B cell (primary cell): ENCODE data around the gene PPP4R4. TPM values are rescaled to one million over a fixed set of nuclear protein-coding genes. Genes with fewer than 3 reads are reported as not detected.

Source experiments
- ATAC-seq: fragments of 200-7000 bp; cut with Tn5 transposase; one replicate; pipeline ENCODE4 v1.10.0; 2021; ENCODE audit warnings: low read depth, mild to moderate bottlenecking, moderate number of reproducible peaks, moderate library complexity
- CTCF ChIA-PET: fragments of 350-600 bp; sonication (Branson Sonifier 250); formaldehyde crosslinking; loops from one replicate; lab custom pipeline; 2021; ENCODE audit warnings: antibody characterized with exemption, inconsistent platforms; lab: Charles Lee
- POLR2A ChIA-PET: fragments of 350-600 bp; sonication (Branson Sonifier 250); formaldehyde crosslinking; loops from one replicate; lab custom pipeline; 2021; ENCODE audit warnings: antibody characterized with exemption; lab: Charles Lee
- DNase-seq: peaks from one replicate; pipeline ENCODE4 v3.0.0; 2013
- H2AFZ ChIP-seq: 2 replicates; pipeline ENCODE4 v1.6.1; 2012; ENCODE audit warnings: mild to moderate bottlenecking, low read depth, low read length; ENCODE audit not compliant: insufficient read depth, poor library complexity, severe bottlenecking
- H3K27ac ChIP-seq, 2 donors: 1 replicate in 1 of 2; 2 replicates in 1 of 2; pipeline ENCODE4 v1.5.1; 2012 to 2013; ENCODE audit warnings: low read length in 2 of 2, mild to moderate bottlenecking in 2 of 2, moderate library complexity in 1 of 2
- H3K27me3 ChIP-seq, 4 experiments: fragments of 200-600 bp in 1 of 4; sonication (generic) in 1 of 4; replicated peaks in 1 of 4; 1 replicate in 2 of 4; 2 replicates in 2 of 4; pipeline versions ENCODE4 v1.6.1 to v1.7.0; 2013 to 2016; ENCODE audit warnings: low read length in 3 of 4, mild to moderate bottlenecking in 2 of 4, mixed read lengths in 1 of 4, moderate library complexity in 1 of 4; ENCODE audit not compliant: insufficient read depth in 4 of 4, control insufficient read depth in 3 of 4; ENCODE audit errors: control extremely low read depth in 1 of 4
- H3K36me3 ChIP-seq, 2 experiments: replicated peaks in 1 of 2; 1 replicate in 1 of 2; 2 replicates in 1 of 2; pipeline versions ENCODE4 v1.6.1 to v1.7.1; 2013; ENCODE audit warnings: low read length in 1 of 2; ENCODE audit not compliant: insufficient read depth in 2 of 2, control insufficient read depth in 1 of 2; ENCODE audit errors: control extremely low read depth in 1 of 2, extremely low read depth in 1 of 2
- H3K4me1 ChIP-seq, 2 donors: fragments of 200-600 bp in 1 of 2; sonication (generic) in 1 of 2; 1 replicate in 1 of 2; 2 replicates in 1 of 2; pipeline versions ENCODE4 v1.5.1 to v1.6.1; 2013 to 2017; ENCODE audit warnings: low read length in 2 of 2; ENCODE audit not compliant: control insufficient read depth in 2 of 2, insufficient read depth in 2 of 2
- H3K4me2 ChIP-seq: replicated peaks from 2 replicates; pipeline ENCODE3; 2012; ENCODE audit warnings: mild to moderate bottlenecking, low read depth, low read length; ENCODE audit not compliant: poor library complexity, severe bottlenecking
- H3K4me3 ChIP-seq, 5 experiments: fragments of 200-600 bp in 1 of 5; sonication (generic) in 1 of 5; 1 replicate in 3 of 5; 2 replicates in 2 of 5; pipeline versions ENCODE4 v1.5.1 to v1.7.0; 2011 to 2016; ENCODE audit warnings: low read length in 4 of 5, mild to moderate bottlenecking in 4 of 5, low read depth in 2 of 5, control low read depth in 1 of 5, moderate library complexity in 1 of 5; ENCODE audit not compliant: insufficient read depth in 1 of 5; ENCODE audit errors: control extremely low read depth in 1 of 5, extremely low read depth in 1 of 5
- H3K79me2 ChIP-seq: fragments of 200-600 bp; sonication (generic); one replicate; pipeline ENCODE4 v1.6.0; 2016; ENCODE audit warnings: low read length; ENCODE audit not compliant: control insufficient read depth, insufficient read depth
- H3K9ac ChIP-seq: fragments of 200-600 bp; sonication (generic); 2 replicates; pipeline ENCODE4 v1.6.1; 2017; ENCODE audit warnings: mild to moderate bottlenecking, low read length, moderate library complexity
- H3K9me3 ChIP-seq, 3 donors: one replicate each; pipeline versions ENCODE4 v1.6.1 to v1.7.1; 2013; ENCODE audit warnings: low read length in 2 of 3; ENCODE audit not compliant: control insufficient read depth in 2 of 3, insufficient read depth in 1 of 3; ENCODE audit errors: control extremely low read depth in 1 of 3
- H4K20me1 ChIP-seq: 2 replicates; pipeline ENCODE4 v1.6.0; 2012; ENCODE audit warnings: mild to moderate bottlenecking, low read length; ENCODE audit not compliant: insufficient read depth, control insufficient read depth, poor library complexity, severe bottlenecking
- H3K27ac Mint-ChIP-seq: one replicate; pipeline ENCODE4 v1.8.0; 2021; ENCODE audit warnings: mixed read lengths
- H3K27me3 Mint-ChIP-seq: one replicate; pipeline ENCODE4 v1.8.0; 2021; ENCODE audit warnings: mixed read lengths
- H3K4me1 Mint-ChIP-seq: one replicate; pipeline ENCODE4 v1.8.0; 2021; ENCODE audit warnings: mixed read lengths
- H3K4me3 Mint-ChIP-seq: one replicate; pipeline ENCODE4 v1.8.0; 2021; ENCODE audit warnings: mixed read lengths
- H3K9me3 Mint-ChIP-seq: one replicate; pipeline ENCODE4 v1.8.0; 2022; ENCODE audit warnings: mixed read lengths; ENCODE audit not compliant: insufficient read depth
- EZH2 ChIP-seq: IDR thresholded peaks from 2 replicates; pipeline ENCODE4 v1.6.1; 2012; ENCODE audit warnings: borderline replicate concordance, low read depth, mild to moderate bottlenecking, moderate library complexity, low read length; ENCODE audit not compliant: insufficient read depth, poor library complexity, severe bottlenecking
- WGBS: methylation state at CpG from one replicate; pipeline ENCODE4 v1.1.5; 2013; ENCODE audit warnings: missing lambda C conversion rate; ENCODE audit not compliant: insufficient coverage; 5-methylcytosine and 5-hydroxymethylcytosine counted together
- intact Hi-C: fragments of 100-400 bp; cut with micrococcal nuclease; formaldehyde crosslinking; loops from one replicate; pipeline ENCODE4 v1.10.0; 2022
- polyA plus RNA-seq: library from polyadenylated mRNA; depleted of rRNA; stranded (reverse); fragments of >200 nt; gene quantifications from 2 replicates; pipeline ENCODE4 v1.2.3, GENCODE V29; 2012
- total RNA-seq, 2 donors: library from RNA; stranded (reverse); fragments of 120-200 nt in 1 of 2; gene quantifications; 1 replicate in 1 of 2; 2 replicates in 1 of 2; pipeline versions ENCODE4 v1.2.3 to v1.2.4, GENCODE V29; 2013 to 2022
- TF ChIP-seq, protein P1 (sequence below): fragments of 200-600 bp; IDR thresholded peaks from one replicate; pipeline ENCODE4 v1.8.0; 2022; ENCODE audit warnings: antibody characterized with exemption, mild to moderate bottlenecking

Gene PPP4R4
- total and polyA plus RNA-seq, 2 donors (not counting 1 experiment from before 2014, with no cell fraction given), result not detected

DNA sequence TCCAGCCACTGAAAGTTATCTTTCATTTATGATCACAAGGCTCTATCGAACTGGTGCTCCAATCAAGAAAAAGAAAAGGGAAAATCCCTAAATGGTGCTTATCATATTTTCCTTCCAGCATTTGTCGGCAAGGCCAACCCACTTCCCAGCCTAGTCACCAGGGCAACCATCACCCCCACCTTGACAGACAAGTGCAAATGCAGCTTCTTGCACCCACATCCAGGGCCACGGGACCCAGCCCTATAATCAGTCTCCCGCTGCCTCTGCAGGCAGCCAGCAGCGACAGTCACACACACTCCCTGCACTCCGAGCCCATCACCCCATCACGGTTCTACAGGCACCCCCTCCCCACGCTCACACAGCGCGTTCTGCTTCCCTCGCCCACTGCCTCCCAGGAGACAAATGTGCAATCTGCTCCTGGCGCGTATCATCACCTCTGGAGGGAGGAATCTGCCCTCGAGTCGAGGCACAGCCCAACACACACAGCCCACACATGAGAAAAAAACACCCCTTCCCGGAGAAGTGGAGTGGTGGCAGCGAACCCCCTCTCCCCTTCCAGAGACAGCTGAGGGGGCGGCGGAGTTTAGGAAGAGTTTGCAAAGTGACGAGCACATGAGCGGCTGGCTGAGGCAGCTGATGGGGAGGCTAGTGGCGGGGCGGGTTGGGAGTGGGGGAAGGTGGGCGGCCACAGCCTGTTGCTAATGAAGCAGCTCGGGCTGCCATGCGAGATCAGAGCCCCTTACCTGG, 9.3 kb upstream of the PPP4R4 start:
- intact Hi-C loops, result no loop called here
- Histone ChIP-seq H3K36me3 (no peaks in the 10 kb centered on the region), H3K9me3 (peaks cover 0 to 2% (median 0%) of the 10 kb centered on the region in 3 donors), H3K4me1 (no peaks in the 10 kb centered on the region), H4K20me1 (no peaks in the 10 kb centered on the region), H3K27me3 (no peaks in the 10 kb centered on the region), H3K9ac (no peak overlapping the region), H3K4me3 (no peak overlapping the region), H2AFZ (no peak overlapping the region), H3K27ac (no peak overlapping the region), H3K4me2 (no peak overlapping the region), H3K79me2 (no peaks in the 10 kb centered on the region)
- no peak overlapping the region for H3K27ac Mint-ChIP-seq
- no peak overlapping the region for H3K4me3 Mint-ChIP-seq
- ChIA-PET CTCF (interaction anchor here (0.6 to 2.3 kb wide), 3 partner anchors 14 to 202 kb away, joined by 3 to 5 read pairs (median 3); no protein-coding TSS in a partner anchor), POLR2A (no interaction called here)
- TF ChIP-seq EZH2, result no peak
- TF ChIP-seq, protein P1, sequence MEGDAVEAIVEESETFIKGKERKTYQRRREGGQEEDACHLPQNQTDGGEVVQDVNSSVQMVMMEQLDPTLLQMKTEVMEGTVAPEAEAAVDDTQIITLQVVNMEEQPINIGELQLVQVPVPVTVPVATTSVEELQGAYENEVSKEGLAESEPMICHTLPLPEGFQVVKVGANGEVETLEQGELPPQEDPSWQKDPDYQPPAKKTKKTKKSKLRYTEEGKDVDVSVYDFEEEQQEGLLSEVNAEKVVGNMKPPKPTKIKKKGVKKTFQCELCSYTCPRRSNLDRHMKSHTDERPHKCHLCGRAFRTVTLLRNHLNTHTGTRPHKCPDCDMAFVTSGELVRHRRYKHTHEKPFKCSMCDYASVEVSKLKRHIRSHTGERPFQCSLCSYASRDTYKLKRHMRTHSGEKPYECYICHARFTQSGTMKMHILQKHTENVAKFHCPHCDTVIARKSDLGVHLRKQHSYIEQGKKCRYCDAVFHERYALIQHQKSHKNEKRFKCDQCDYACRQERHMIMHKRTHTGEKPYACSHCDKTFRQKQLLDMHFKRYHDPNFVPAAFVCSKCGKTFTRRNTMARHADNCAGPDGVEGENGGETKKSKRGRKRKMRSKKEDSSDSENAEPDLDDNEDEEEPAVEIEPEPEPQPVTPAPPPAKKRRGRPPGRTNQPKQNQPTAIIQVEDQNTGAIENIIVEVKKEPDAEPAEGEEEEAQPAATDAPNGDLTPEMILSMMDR, result no peak
- H3K4me1 Mint-ChIP-seq, result no peaks in the 10 kb centered on the region
- no peaks in the 10 kb centered on the region for H3K9me3 Mint-ChIP-seq
- H3K27me3 Mint-ChIP-seq, result peaks cover 23% of the 10 kb centered on the region
- ATAC-seq, result no peak
- DNase-seq, result no peak
- WGBS, result 83% methylated on average over 17 of the region's 26 CpGs

DNA sequence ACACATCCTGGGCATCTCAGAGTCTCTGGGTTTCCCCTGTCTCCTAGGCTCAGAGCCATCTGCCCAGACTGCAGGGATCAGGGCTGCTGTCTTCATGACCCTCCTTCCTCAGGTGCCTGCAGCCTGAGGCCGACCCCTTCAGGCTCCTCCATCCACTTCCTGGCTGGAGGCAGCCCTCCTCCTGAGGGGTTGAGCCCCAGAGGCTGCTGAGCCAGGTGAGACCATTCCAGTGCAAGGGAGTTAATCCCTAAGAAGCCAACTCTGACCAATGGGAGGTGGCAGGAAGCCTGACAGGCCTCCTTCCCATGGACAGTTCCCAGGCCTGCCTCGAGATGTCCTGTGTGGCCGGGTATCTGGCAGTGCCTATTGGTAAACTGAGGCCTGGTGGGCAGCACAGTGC, 8.4 kb upstream of the PPP4R4 start:
- Histone ChIP-seq H3K27me3 (peaks cover 0 to 3% (median 0%) of the 10 kb centered on the region in 4 experiments), H2AFZ (no peak overlapping the region), H3K4me1 (no peaks in the 10 kb centered on the region), H3K79me2 (no peaks in the 10 kb centered on the region), H3K9me3 (peaks cover 0 to 2% (median 0%) of the 10 kb centered on the region in 3 donors), H3K36me3 (no peaks in the 10 kb centered on the region), H3K4me3 (no peak overlapping the region), H3K9ac (no peak overlapping the region), H3K4me2 (no peak overlapping the region), H4K20me1 (no peaks in the 10 kb centered on the region), H3K27ac (no peak overlapping the region)
- Mint-ChIP-seq H3K9me3 (no peaks in the 10 kb centered on the region), H3K27me3 (peaks cover 24% of the 10 kb centered on the region), H3K4me3 (no peak overlapping the region), H3K27ac (no peak overlapping the region), H3K4me1 (no peaks in the 10 kb centered on the region)
- no peak for DNase-seq
- intact Hi-C loops, result no loop called here
- TF ChIP-seq EZH2, result no peak
- TF ChIP-seq, protein P1, result no peak
- ChIA-PET CTCF (interaction anchor here (1.1 kb wide), 1 partner anchor 13 kb away, joined by 3 read pairs; no protein-coding TSS in a partner anchor), POLR2A (interaction anchor here (0.5 kb wide), 1 partner anchor 27 kb away, joined by 5 read pairs; no protein-coding TSS in a partner anchor)
- WGBS, result 88% methylated on average over 3 of the region's 3 CpGs
- ATAC-seq, result no peak
